ENCODE results near the gene SMG1.
"Not testable (repeated sequence)": the region's sequence is repeated elsewhere in the genome, so short reads cannot be mapped to it uniquely, and the experiment has no call there.

Gene SMG1

GRCh38 chr16:18862891-18863290, 63.3 kb downstream of the SMG1 start:
- not testable (repeated sequence) for H3K27me3 ChIP-seq (ENCODE audit: insufficient read depth, low read length); H3K4me3 ChIP-seq (ENCODE audit: low read length); H2AFZ ChIP-seq (ENCODE audit: low read depth, low read length); H3K9me3 ChIP-seq (ENCODE audit: low read length); H3K4me1 ChIP-seq (ENCODE audit: insufficient read depth, low read length)
- peaks cover 34% of the 10 kb centered on the region for H3K36me3 ChIP-seq (ENCODE audit: insufficient read depth, low read length)

- Histone ChIP-seq H3K9me3 (ENCODE audit: low read length) (no peaks in the 10 kb centered on the region), H3K36me3 (ENCODE audit: insufficient read depth, low read length) (peaks cover 61% of the 10 kb centered on the region), H2AFZ (ENCODE audit: low read depth, low read length) (no peak overlapping the region), H3K4me3 (ENCODE audit: low read length) (no peak overlapping the region), H3K4me1 (ENCODE audit: insufficient read depth, low read length) (no peaks in the 10 kb centered on the region), H3K27me3 (ENCODE audit: insufficient read depth, low read length) (no peaks in the 10 kb centered on the region)
These were observed 71.0 kb downstream of the SMG1 start for GRCh38 chr16:18855196-18855595.

- Histone ChIP-seq H3K4me1 (ENCODE audit: insufficient read depth, low read length) (no peaks in the 10 kb centered on the region), H3K36me3 (ENCODE audit: insufficient read depth, low read length) (peaks cover 73% of the 10 kb centered on the region), H3K4me3 (ENCODE audit: low read length) (no peak overlapping the region), H3K9me3 (ENCODE audit: low read length) (no peaks in the 10 kb centered on the region), H3K27me3 (ENCODE audit: insufficient read depth, low read length) (no peaks in the 10 kb centered on the region), H2AFZ (ENCODE audit: low read depth, low read length) (no peak overlapping the region)
These were observed 72.5 kb downstream of the SMG1 start for GRCh38 chr16:18853694-18854093.

GRCh38 chr16:18852647-18853046, 73.6 kb downstream of the SMG1 start:
- no peaks in the 10 kb centered on the region for H3K27me3 ChIP-seq (ENCODE audit: insufficient read depth, low read length)

GRCh38 chr16:18846416-18846815, 79.8 kb downstream of the SMG1 start:
- Histone ChIP-seq H3K36me3 (ENCODE audit: insufficient read depth, low read length) (peaks cover 86% of the 10 kb centered on the region), H3K9me3 (ENCODE audit: low read length) (no peaks in the 10 kb centered on the region), H3K4me3 (ENCODE audit: low read length) (no peak overlapping the region), H3K4me1 (ENCODE audit: insufficient read depth, low read length) (no peaks in the 10 kb centered on the region), H3K27me3 (ENCODE audit: insufficient read depth, low read length) (no peaks in the 10 kb centered on the region), H2AFZ (ENCODE audit: low read depth, low read length) (no peak overlapping the region)

More at GRCh38 chr16:18852647-18853046, 73.6 kb downstream of the SMG1 start:
- H3K9me3 ChIP-seq (ENCODE audit: low read length), result no peaks in the 10 kb centered on the region
- peaks cover 78% of the 10 kb centered on the region for H3K36me3 ChIP-seq (ENCODE audit: insufficient read depth, low read length)
- H2AFZ ChIP-seq (ENCODE audit: low read depth, low read length), result no peak overlapping the region
- no peaks in the 10 kb centered on the region for H3K4me1 ChIP-seq (ENCODE audit: insufficient read depth, low read length)
- no peak overlapping the region for H3K4me3 ChIP-seq (ENCODE audit: low read length)

- H3K4me3 ChIP-seq (ENCODE audit: low read length), result no peak overlapping the region
- H3K9me3 ChIP-seq (ENCODE audit: low read length), result no peaks in the 10 kb centered on the region
- H3K36me3 ChIP-seq (ENCODE audit: insufficient read depth, low read length), result peaks cover 81% of the 10 kb centered on the region
- H3K4me1 ChIP-seq (ENCODE audit: insufficient read depth, low read length), result no peaks in the 10 kb centered on the region
- H3K27me3 ChIP-seq (ENCODE audit: insufficient read depth, low read length), result no peaks in the 10 kb centered on the region
- no peak overlapping the region for H2AFZ ChIP-seq (ENCODE audit: low read depth, low read length)
These were observed 83.6 kb downstream of the SMG1 start for GRCh38 chr16:18842565-18842964.

- Histone ChIP-seq H2AFZ (ENCODE audit: low read depth, low read length) (no peak overlapping the region), H3K4me3 (ENCODE audit: low read length) (no peak overlapping the region), H3K4me1 (ENCODE audit: insufficient read depth, low read length) (no peaks in the 10 kb centered on the region), H3K9me3 (ENCODE audit: low read length) (no peaks in the 10 kb centered on the region), H3K27me3 (ENCODE audit: insufficient read depth, low read length) (no peaks in the 10 kb centered on the region), H3K36me3 (ENCODE audit: insufficient read depth, low read length) (peaks cover 81% of the 10 kb centered on the region)
These were observed 84.2 kb downstream of the SMG1 start for GRCh38 chr16:18841833-18842525.

- no peak overlapping the region for H2AFZ ChIP-seq (ENCODE audit: low read depth, low read length)
These were observed 86.7 kb downstream of the SMG1 start for GRCh38 chr16:18839555-18839954.

GRCh38 chr16:18836702-18837101, 89.5 kb downstream of the SMG1 start:
- Histone ChIP-seq H3K4me3 (ENCODE audit: low read length) (no peak overlapping the region), H3K36me3 (ENCODE audit: insufficient read depth, low read length) (peaks cover 91% of the 10 kb centered on the region)

More at GRCh38 chr16:18839555-18839954, 86.7 kb downstream of the SMG1 start:
- Histone ChIP-seq H3K4me1 (ENCODE audit: insufficient read depth, low read length) (no peaks in the 10 kb centered on the region), H3K4me3 (ENCODE audit: low read length) (no peak overlapping the region), H3K9me3 (ENCODE audit: low read length) (peaks cover 2% of the 10 kb centered on the region), H3K27me3 (ENCODE audit: insufficient read depth, low read length) (no peaks in the 10 kb centered on the region), H3K36me3 (ENCODE audit: insufficient read depth, low read length) (peaks cover 84% of the 10 kb centered on the region)

GRCh38 chr16:18834864-18835263, 91.3 kb downstream of the SMG1 start:
- no peak overlapping the region for H2AFZ ChIP-seq (ENCODE audit: low read depth, low read length)
- H3K9me3 ChIP-seq (ENCODE audit: low read length), result peaks cover 2% of the 10 kb centered on the region
- H3K36me3 ChIP-seq (ENCODE audit: insufficient read depth, low read length), result peaks cover 95% of the 10 kb centered on the region
- H3K4me1 ChIP-seq (ENCODE audit: insufficient read depth, low read length), result no peaks in the 10 kb centered on the region
- H3K4me3 ChIP-seq (ENCODE audit: low read length), result no peak overlapping the region
- H3K27me3 ChIP-seq (ENCODE audit: insufficient read depth, low read length), result no peaks in the 10 kb centered on the region

More at GRCh38 chr16:18836702-18837101, 89.5 kb downstream of the SMG1 start:
- H3K9me3 ChIP-seq (ENCODE audit: low read length), result peaks cover 2% of the 10 kb centered on the region
- H3K4me1 ChIP-seq (ENCODE audit: insufficient read depth, low read length), result no peaks in the 10 kb centered on the region
- H3K27me3 ChIP-seq (ENCODE audit: insufficient read depth, low read length), result no peaks in the 10 kb centered on the region
- no peak overlapping the region for H2AFZ ChIP-seq (ENCODE audit: low read depth, low read length)

- Histone ChIP-seq H3K4me1 (ENCODE audit: insufficient read depth, low read length) (no peaks in the 10 kb centered on the region), H2AFZ (ENCODE audit: low read depth, low read length) (no peak overlapping the region), H3K9me3 (ENCODE audit: low read length) (peaks cover 2% of the 10 kb centered on the region), H3K27me3 (ENCODE audit: insufficient read depth, low read length) (no peaks in the 10 kb centered on the region), H3K4me3 (ENCODE audit: low read length) (no peak overlapping the region), H3K36me3 (ENCODE audit: insufficient read depth, low read length) (peaks cover 95% of the 10 kb centered on the region)
These were observed 92.3 kb downstream of the SMG1 start for GRCh38 chr16:18833707-18834505.

- no peak overlapping the region for H2AFZ ChIP-seq (ENCODE audit: low read depth, low read length)
- H3K36me3 ChIP-seq (ENCODE audit: insufficient read depth, low read length), result peaks cover 92% of the 10 kb centered on the region
- H3K9me3 ChIP-seq (ENCODE audit: low read length), result peaks cover 2% of the 10 kb centered on the region
- H3K27me3 ChIP-seq (ENCODE audit: insufficient read depth, low read length), result no peaks in the 10 kb centered on the region
- no peak overlapping the region for H3K4me3 ChIP-seq (ENCODE audit: low read length)
- no peaks in the 10 kb centered on the region for H3K4me1 ChIP-seq (ENCODE audit: insufficient read depth, low read length)
These were observed 93.6 kb downstream of the SMG1 start for GRCh38 chr16:18832613-18833012.

GRCh38 chr16:18832006-18832405, 94.2 kb downstream of the SMG1 start:
- Histone ChIP-seq H3K4me3 (ENCODE audit: low read length) (no peak overlapping the region), H3K36me3 (ENCODE audit: insufficient read depth, low read length) (peaks cover 89% of the 10 kb centered on the region), H3K4me1 (ENCODE audit: insufficient read depth, low read length) (no peaks in the 10 kb centered on the region), H3K9me3 (ENCODE audit: low read length) (peaks cover 2% of the 10 kb centered on the region), H2AFZ (ENCODE audit: low read depth, low read length) (no peak overlapping the region), H3K27me3 (ENCODE audit: insufficient read depth, low read length) (no peaks in the 10 kb centered on the region)
